Progenitor cell of endocrine pancreas (in vitro differentiated cells): ENCODE data around the gene SLFN12. TPM values are rescaled to one million over a fixed set of nuclear protein-coding genes. Genes with fewer than 3 reads are reported as not detected.
"Not testable (repeated sequence)": the region's sequence is repeated elsewhere in the genome, so short reads cannot be mapped to it uniquely, and the experiment has no call there.

Source experiments
- DNase-seq: peaks from one replicate; pipeline ENCODE4 v3.0.0; 2021; ENCODE audit warnings: low spot score; ENCODE audit not compliant: unreplicated experiment
- H3K27ac Mint-ChIP-seq: 2 replicates; pipeline ENCODE4 v1.8.0; 2021; ENCODE audit warnings: mild to moderate bottlenecking, moderate library complexity, mixed read lengths
- H3K27me3 Mint-ChIP-seq: 2 replicates; pipeline ENCODE4 v1.8.0; 2021; ENCODE audit warnings: mixed read lengths
- H3K36me3 Mint-ChIP-seq: 2 replicates; pipeline ENCODE4 v1.8.0; 2022; ENCODE audit warnings: mixed read lengths; ENCODE audit not compliant: insufficient read depth
- H3K4me1 Mint-ChIP-seq: 2 replicates; pipeline ENCODE4 v1.8.0; 2021; ENCODE audit warnings: low read depth, mixed read lengths
- H3K4me3 Mint-ChIP-seq: 2 replicates; pipeline ENCODE4 v1.8.0; 2021; ENCODE audit warnings: low read depth, mild to moderate bottlenecking, moderate library complexity, mixed read lengths
- H3K9me3 Mint-ChIP-seq: 2 replicates; pipeline ENCODE4 v1.8.0; 2021; ENCODE audit warnings: low read depth, mixed read lengths
- total RNA-seq: library from RNA; stranded (reverse); gene quantifications from 2 replicates; pipeline ENCODE4 v1.2.1, GENCODE V29; 2021
- TF ChIP-seq, protein P1 (sequence below): fragments of 200-600 bp; sonication (generic); IDR thresholded peaks from one replicate; pipeline ENCODE4 v1.5.0; 2021; ENCODE audit warnings: antibody characterized with exemption, mild to moderate bottlenecking; ENCODE audit not compliant: unreplicated experiment

The SLFN12 gene
- total RNA-seq, 1 donor from 2014 or later, result 16.6 TPM

DNA sequence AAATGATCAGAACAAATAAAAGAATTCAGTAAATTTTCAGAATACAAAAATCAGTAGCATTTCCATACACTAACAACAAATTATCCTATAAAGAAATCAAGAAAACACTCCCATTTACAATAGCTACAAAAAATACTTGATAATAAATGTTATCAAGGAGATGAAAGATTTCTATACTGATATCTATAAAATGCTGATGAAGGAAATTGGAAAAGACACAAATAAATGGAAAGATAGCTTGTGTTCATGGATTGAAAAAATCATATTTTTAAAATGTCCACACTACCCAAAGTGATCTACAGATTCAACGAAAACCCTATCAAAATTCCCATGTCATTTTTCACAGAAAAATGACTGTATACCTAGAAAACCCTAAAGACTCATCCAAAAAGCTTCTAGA lies 18.1 kb downstream of the SLFN12 start:
- H3K27me3 Mint-ChIP-seq, result no peaks in the 10 kb centered on the region
- DNase-seq, result no peak
- peaks cover 21% of the 10 kb centered on the region for H3K9me3 Mint-ChIP-seq
- TF ChIP-seq, protein P1, sequence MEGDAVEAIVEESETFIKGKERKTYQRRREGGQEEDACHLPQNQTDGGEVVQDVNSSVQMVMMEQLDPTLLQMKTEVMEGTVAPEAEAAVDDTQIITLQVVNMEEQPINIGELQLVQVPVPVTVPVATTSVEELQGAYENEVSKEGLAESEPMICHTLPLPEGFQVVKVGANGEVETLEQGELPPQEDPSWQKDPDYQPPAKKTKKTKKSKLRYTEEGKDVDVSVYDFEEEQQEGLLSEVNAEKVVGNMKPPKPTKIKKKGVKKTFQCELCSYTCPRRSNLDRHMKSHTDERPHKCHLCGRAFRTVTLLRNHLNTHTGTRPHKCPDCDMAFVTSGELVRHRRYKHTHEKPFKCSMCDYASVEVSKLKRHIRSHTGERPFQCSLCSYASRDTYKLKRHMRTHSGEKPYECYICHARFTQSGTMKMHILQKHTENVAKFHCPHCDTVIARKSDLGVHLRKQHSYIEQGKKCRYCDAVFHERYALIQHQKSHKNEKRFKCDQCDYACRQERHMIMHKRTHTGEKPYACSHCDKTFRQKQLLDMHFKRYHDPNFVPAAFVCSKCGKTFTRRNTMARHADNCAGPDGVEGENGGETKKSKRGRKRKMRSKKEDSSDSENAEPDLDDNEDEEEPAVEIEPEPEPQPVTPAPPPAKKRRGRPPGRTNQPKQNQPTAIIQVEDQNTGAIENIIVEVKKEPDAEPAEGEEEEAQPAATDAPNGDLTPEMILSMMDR, result no peak
- H3K36me3 Mint-ChIP-seq, result peaks cover 25% of the 10 kb centered on the region
- H3K4me1 Mint-ChIP-seq, result no peaks in the 10 kb centered on the region
- no peak overlapping the region for H3K27ac Mint-ChIP-seq
- H3K4me3 Mint-ChIP-seq, result no peak overlapping the region

DNA sequence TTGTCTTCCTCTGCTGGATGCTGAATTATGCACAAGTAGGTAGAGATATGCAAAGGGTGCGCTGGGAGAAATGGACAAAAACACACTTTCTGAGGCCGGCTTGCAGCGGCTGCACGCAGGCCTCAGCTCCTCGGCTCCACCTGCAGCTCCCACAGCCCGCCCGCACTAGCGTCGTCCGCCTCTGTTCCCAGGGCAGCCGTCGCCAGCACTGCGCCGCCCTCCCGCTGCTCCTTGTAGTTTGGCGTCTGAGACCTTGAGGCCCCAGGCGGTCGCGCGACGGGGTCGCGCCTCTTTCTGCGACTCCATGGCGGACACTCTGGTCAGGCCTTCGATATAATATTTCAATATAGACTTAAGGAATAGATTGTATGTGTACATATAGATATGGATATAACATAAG lies 24.8 kb downstream of the SLFN12 start:
- Mint-ChIP-seq H3K4me3 (no peak overlapping the region), H3K27ac (no peak overlapping the region), H3K27me3 (no peaks in the 10 kb centered on the region), H3K9me3 (peaks cover 5% of the 10 kb centered on the region), H3K36me3 (peaks cover 13% of the 10 kb centered on the region), H3K4me1 (no peaks in the 10 kb centered on the region)
- DNase-seq, result no peak
- TF ChIP-seq, protein P1, result no peak

DNA sequence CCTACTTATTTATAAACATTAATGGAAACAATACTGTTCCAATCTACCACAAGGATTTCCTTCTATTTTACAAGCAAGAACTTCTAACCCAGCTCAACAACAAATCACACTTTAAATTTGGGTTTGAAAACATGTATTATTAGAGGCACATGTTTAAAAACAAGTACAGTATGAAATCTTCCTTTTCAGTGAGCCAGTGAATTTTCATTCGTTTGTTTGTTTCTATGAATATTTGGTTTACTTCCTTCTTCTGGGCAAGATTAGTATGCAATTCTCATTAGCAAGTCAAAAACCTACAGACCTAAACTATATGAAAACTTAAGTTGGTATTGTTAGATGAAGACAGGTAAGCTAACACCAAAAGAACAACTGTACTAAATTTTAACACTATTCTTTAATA lies 25.7 kb downstream of the SLFN12 start:
- no peaks in the 10 kb centered on the region for H3K4me1 Mint-ChIP-seq
- no peaks in the 10 kb centered on the region for H3K27me3 Mint-ChIP-seq
- no peak overlapping the region for H3K27ac Mint-ChIP-seq
- no peak for DNase-seq
- TF ChIP-seq, protein P1, result no peak
- H3K4me3 Mint-ChIP-seq, result no peak overlapping the region
- peaks cover 13% of the 10 kb centered on the region for H3K36me3 Mint-ChIP-seq
- peaks cover 5% of the 10 kb centered on the region for H3K9me3 Mint-ChIP-seq

DNA sequence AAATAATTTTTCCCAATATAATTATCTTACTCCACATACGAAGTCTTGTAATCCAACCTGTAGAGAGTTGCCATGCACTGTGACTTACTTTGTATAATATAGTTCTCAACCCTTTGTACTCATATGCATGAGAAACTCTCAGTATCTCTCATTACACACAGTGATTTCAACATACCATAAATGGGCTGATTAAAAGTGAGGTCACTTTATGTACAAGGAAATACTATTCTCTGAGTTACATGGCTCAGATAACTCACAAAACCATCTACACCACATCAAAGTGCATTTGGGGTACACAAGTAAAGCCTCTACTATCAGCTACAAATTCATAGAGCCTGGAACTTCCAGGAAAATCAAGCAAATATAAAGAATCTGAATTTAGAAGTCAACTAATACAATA lies 27.9 kb downstream of the SLFN12 start:
- peaks cover 2% of the 10 kb centered on the region for H3K4me1 Mint-ChIP-seq
- peak overlapping the region; percentile 74 for H3K27ac Mint-ChIP-seq
- H3K4me3 Mint-ChIP-seq, result no peak overlapping the region
- H3K36me3 Mint-ChIP-seq, result peaks cover 11% of the 10 kb centered on the region
- no peak for DNase-seq
- peaks cover 9% of the 10 kb centered on the region for H3K9me3 Mint-ChIP-seq
- no peaks in the 10 kb centered on the region for H3K27me3 Mint-ChIP-seq
- TF ChIP-seq, protein P1, result no peak

DNA sequence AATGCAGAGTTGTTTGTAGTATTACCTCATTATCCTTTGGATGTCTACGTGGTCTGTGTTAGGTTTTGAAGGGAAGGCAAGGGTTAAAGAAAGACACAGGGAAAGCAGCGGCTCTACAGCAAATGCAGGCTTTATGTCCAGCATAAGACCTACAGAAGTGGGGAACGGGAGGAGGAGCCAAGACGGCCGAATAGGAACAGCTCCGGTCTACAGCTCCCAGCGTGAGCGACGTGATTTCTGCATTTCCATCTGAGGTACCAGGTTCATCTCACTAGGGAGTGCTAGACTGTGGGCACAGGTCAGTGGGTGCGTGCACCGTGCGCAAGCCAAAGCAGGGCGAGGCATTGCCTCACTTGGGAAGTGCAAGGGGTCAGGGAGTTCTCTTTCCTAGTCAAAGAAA lies 38.5 kb downstream of the SLFN12 start:
- H3K27ac Mint-ChIP-seq, H3K4me3 Mint-ChIP-seq, H3K36me3 Mint-ChIP-seq, H3K4me1 Mint-ChIP-seq, H3K27me3 Mint-ChIP-seq, DNase-seq: not testable (repeated sequence)
- peaks cover 16% of the 10 kb centered on the region for H3K9me3 Mint-ChIP-seq

DNA sequence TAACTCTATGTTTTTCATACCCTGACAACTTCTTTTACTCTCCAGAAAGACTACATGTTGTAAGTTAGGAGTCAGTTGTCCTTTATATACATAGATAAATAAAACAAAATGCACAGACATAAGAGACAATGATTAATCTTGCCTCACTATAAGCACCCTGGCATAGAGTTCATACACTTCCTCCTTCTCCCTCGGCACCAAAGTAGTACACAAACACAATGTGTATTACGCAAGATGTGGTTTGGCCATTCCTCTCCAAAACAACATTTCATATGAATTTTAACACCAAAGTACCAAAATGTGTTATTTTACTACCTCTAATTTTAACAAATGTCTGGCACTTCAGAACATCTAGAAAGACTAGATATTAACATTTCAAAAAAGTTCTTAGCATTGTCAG lies 41.6 kb downstream of the SLFN12 start:
- TF ChIP-seq, protein P1, result no peak
- H3K27ac Mint-ChIP-seq, result no peak overlapping the region
- peaks cover 4% of the 10 kb centered on the region for H3K36me3 Mint-ChIP-seq
- no peak overlapping the region for H3K4me3 Mint-ChIP-seq
- no peaks in the 10 kb centered on the region for H3K4me1 Mint-ChIP-seq
- DNase-seq, result no peak
- peaks cover 11% of the 10 kb centered on the region for H3K9me3 Mint-ChIP-seq
- peaks cover 10% of the 10 kb centered on the region for H3K27me3 Mint-ChIP-seq
